PC-3 (cell line): ENCODE results near the gene PABPN1.

Experiments
- EZH2 ChIP-seq: fragments of 300-600 bp; sonication (generic); IDR thresholded peaks from one replicate; pipeline ENCODE4 v1.6.1; 2017; ENCODE audit warnings: antibody characterized with exemption, mild to moderate bottlenecking, low read length; ENCODE audit not compliant: unreplicated experiment
- EZH2phosphoT487 ChIP-seq: fragments of 300-600 bp; sonication (generic); IDR thresholded peaks from 2 replicates; pipeline ENCODE4 v1.6.1; 2018; ENCODE audit warnings: mild to moderate bottlenecking, antibody characterized with exemption, low read length, borderline replicate concordance
- TF ChIP-seq, protein P1 (sequence below): fragments of 300-600 bp; sonication (generic); conservative IDR thresholded peaks from 2 replicates; pipeline ENCODE4 v1.5.1; 2017; ENCODE audit warnings: antibody characterized with exemption, low read depth, mild to moderate bottlenecking, low read length

DNA sequence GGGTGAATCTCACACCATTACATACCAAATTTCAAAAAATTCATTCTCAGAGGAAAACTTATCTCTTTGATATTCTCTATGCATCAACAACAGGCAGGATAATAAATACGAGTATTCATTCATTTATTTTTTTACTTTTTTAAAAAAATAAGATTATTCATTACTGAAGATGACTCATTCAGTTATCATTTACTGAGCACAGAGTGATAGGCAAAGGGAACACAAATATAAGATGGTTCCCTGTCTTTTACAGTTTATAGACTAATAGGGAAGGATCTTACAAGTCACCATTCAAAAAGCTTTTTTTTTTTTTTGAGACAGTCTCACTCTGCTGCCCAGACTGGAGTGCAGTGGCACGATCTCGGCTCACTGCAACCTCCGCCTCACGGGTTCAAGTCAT is 5.0 kb upstream of the PABPN1 start:
- TF ChIP-seq EZH2 (no peak), EZH2phosphoT487 (no peak)
- TF ChIP-seq, protein P1, sequence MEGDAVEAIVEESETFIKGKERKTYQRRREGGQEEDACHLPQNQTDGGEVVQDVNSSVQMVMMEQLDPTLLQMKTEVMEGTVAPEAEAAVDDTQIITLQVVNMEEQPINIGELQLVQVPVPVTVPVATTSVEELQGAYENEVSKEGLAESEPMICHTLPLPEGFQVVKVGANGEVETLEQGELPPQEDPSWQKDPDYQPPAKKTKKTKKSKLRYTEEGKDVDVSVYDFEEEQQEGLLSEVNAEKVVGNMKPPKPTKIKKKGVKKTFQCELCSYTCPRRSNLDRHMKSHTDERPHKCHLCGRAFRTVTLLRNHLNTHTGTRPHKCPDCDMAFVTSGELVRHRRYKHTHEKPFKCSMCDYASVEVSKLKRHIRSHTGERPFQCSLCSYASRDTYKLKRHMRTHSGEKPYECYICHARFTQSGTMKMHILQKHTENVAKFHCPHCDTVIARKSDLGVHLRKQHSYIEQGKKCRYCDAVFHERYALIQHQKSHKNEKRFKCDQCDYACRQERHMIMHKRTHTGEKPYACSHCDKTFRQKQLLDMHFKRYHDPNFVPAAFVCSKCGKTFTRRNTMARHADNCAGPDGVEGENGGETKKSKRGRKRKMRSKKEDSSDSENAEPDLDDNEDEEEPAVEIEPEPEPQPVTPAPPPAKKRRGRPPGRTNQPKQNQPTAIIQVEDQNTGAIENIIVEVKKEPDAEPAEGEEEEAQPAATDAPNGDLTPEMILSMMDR, result no peak
